Measurements from ENCODE around the gene SLC6A9.

SLC6A9 gene

DNA sequence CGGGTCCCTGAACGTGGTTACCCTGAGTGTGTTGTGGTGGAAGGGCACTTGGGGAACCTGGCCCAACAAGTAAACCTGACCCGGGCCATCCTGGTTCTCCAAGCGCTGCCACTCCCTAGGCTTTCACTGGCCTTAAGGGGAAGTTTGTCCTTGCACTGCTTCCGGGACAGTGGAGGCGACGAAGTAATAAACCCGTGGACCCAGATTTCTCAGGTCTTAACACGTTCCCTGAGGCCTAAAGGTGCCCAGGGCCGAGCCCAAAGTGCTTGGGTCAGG lies 40.1 kb downstream of the SLC6A9 start:
- DNase-seq (ENCODE audit: low spot score), result no peak
- TF ChIP-seq, protein P1, sequence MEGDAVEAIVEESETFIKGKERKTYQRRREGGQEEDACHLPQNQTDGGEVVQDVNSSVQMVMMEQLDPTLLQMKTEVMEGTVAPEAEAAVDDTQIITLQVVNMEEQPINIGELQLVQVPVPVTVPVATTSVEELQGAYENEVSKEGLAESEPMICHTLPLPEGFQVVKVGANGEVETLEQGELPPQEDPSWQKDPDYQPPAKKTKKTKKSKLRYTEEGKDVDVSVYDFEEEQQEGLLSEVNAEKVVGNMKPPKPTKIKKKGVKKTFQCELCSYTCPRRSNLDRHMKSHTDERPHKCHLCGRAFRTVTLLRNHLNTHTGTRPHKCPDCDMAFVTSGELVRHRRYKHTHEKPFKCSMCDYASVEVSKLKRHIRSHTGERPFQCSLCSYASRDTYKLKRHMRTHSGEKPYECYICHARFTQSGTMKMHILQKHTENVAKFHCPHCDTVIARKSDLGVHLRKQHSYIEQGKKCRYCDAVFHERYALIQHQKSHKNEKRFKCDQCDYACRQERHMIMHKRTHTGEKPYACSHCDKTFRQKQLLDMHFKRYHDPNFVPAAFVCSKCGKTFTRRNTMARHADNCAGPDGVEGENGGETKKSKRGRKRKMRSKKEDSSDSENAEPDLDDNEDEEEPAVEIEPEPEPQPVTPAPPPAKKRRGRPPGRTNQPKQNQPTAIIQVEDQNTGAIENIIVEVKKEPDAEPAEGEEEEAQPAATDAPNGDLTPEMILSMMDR (IDR thresholded peaks at IDR 0.05; ENCODE audit: borderline replicate concordance, control extremely low read depth, extremely low read depth, insufficient read depth, missing control alignments), result no peak
- in situ Hi-C loops (cut with MboI; ENCODE audit: low sequenced_read_pairs, unreplicated experiment), result no loop called here

DNA sequence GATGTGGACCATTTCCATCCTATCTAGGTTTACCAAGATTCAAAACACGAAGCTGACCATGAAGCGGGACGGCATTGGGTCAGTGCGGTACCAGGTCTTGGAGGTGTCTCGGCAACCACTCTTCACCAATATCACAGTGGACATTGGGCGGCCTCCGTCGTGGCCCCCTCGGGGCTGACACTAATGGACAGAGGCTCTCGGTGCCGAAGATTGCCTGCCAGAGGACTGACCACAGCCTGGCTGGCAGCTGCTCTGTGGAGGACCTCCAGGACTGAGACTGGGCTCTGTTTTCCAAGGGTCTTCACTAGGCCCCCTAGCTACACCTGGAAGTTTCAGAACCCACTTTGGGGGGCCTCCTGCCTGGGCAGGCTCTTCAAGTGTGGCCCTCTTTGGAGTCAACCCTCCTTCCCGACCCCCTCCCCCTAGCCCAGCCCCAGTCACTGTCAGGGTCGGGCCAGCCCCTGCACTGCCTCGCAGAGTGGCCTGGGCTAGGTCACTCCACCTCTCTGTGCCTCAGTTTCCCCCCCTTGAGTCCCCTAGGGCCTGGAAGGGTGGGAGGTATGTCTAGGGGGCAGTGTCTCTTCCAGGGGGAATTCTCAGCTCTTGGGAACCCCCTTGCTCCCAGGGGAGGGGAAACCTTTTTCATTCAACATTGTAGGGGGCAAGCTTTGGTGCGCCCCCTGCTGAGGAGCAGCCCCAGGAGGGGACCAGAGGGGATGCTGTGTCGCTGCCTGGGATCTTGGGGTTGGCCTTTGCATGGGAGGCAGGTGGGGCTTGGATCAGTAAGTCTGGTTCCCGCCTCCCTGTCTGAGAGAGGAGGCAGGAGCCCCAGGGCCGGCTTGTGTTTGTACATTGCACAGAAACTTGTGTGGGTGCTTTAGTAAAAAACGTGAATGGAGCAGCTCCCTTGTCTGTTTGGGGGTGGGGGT lies 40.7 kb downstream of the SLC6A9 start:
- in situ Hi-C loops (cut with MboI; ENCODE audit: low sequenced_read_pairs, unreplicated experiment), result no loop called here
- peak; percentile 52 for DNase-seq (ENCODE audit: low spot score)

DNA sequence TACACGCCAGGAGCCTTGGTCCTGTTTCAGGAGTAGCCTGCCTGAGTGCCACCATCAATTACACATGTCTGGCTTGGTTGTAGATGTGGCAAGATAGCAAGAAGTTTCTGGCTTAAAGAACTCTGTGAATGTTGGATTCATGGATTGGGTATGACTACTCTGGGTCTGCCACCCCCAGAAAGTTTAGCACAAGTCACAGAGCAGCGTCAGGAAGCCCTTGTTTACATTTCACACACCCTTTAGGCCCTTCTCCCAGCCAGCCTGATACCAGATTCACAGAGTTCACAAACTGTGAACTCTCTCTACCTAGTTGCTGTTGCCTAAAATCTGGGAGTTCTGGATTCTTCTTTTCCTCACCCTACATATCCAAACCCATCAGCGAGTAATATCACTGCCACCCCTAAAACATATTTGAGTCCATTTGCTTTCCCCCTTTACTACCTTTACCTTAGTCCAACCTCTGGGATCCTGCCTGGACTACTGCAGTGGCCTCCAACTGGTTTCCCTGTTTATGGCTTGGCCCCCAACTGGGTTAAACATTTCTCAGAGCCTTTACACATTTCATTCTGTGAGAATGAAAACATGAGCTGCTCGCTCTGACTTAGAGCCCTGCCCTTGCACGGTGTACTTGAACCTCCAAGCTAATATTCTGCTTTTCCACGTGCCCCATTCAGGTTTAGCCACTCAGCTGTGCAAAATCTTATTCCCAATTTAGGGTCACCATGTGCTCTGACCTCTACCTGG lies 43.9 kb downstream of the SLC6A9 start:
- TF ChIP-seq, protein P1 (IDR thresholded peaks at IDR 0.05; ENCODE audit: borderline replicate concordance, control extremely low read depth, extremely low read depth, insufficient read depth, missing control alignments), result no peak
- DNase-seq (ENCODE audit: low spot score), result no peak
- in situ Hi-C loops (cut with MboI; ENCODE audit: low sequenced_read_pairs, unreplicated experiment), result no loop called here

More for the DNA sequence above, 40.7 kb downstream of the SLC6A9 start:
- TF ChIP-seq, protein P1 (IDR thresholded peaks at IDR 0.05; ENCODE audit: borderline replicate concordance, control extremely low read depth, extremely low read depth, insufficient read depth, missing control alignments), result no peak

DNA sequence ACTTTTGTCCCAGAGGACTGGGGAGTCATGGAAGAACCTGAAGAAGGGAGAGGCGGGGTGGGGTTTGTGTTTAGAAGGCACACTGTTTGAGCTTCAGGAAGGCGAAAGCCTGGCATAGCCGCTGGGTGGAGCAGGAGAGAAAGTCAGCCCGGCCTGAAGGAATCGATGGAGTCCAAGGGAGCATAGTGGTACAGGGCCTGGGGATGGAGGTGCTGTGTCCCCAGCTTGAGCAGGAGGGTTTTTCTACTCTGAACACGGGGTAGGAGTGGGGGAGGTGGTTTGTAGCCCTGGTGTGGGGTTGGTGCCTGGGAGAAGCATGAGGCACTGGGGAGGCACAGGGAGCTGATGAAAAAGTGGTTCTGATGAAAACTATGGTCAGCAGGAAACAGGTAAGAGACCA lies 44.5 kb downstream of the SLC6A9 start:
- DNase-seq (ENCODE audit: low spot score), result no peak
- in situ Hi-C loops (cut with MboI; ENCODE audit: low sequenced_read_pairs, unreplicated experiment), result no loop called here
- TF ChIP-seq, protein P1 (IDR thresholded peaks at IDR 0.05; ENCODE audit: borderline replicate concordance, control extremely low read depth, extremely low read depth, insufficient read depth, missing control alignments), result no peak

DNA sequence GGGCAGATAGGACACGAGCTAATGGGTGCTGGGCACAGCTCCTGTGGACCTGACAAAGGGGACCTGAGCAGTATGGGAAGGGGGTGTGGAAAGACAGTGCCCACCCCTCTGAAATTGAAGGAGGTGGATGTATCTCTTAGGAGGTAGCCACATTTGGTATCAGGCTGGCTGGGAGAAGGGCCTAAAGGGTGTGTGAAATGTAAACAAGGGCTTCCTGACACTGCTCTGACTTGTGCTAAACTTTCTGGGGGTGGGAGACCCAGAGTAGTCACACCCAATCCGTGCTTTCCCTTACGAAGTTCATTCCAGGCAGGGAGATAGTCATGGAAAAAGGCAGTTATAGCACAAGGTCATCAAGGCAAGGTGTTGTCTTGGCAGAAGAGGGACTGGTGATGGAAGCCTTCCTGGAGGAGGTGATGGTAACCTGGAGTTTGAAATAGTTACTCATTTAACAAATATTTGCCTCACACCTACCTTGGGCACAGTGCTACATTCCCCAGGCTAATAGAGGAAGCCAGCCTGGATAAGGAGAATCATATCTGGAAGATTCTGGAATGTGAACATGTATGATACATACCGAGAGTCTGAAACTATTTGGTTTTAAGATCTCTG lies 45.2 kb downstream of the SLC6A9 start:
- TF ChIP-seq, protein P1 (IDR thresholded peaks at IDR 0.05; ENCODE audit: borderline replicate concordance, control extremely low read depth, extremely low read depth, insufficient read depth, missing control alignments), result no peak
- in situ Hi-C loops (cut with MboI; ENCODE audit: low sequenced_read_pairs, unreplicated experiment), result no loop called here
- DNase-seq (ENCODE audit: low spot score), result no peak

DNA sequence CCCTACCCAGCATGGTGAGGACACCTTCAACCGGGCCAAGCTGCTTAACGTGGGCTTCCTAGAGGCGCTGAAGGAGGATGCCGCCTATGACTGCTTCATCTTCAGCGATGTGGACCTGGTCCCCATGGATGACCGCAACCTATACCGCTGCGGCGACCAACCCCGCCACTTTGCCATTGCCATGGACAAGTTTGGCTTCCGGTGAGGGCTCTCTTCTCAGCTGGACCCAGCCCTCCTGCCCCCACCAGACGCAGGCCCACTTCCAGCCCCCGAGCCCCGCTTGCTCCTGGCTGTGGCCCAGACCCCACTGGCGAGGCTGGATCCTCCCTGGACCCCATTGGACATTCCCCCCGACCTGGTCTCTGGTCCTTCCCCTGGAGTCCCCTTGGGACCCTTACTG lies 46.4 kb downstream of the SLC6A9 start:
- TF ChIP-seq, protein P1 (IDR thresholded peaks at IDR 0.05; ENCODE audit: borderline replicate concordance, control extremely low read depth, extremely low read depth, insufficient read depth, missing control alignments), result no peak
- in situ Hi-C loops (cut with MboI; ENCODE audit: low sequenced_read_pairs, unreplicated experiment), result no loop called here
- no peak for DNase-seq (ENCODE audit: low spot score)
